Left cardiac atrium (tissue), 4 donors: ENCODE data around the gene CXorf38. TPM values are rescaled to one million over a fixed set of nuclear protein-coding genes. Genes with fewer than 3 reads are reported as not detected.

Experiments used
- ATAC-seq, 2 donors: fragments of 200-7000 bp; cut with Tn5 transposase; one replicate each; pipeline ENCODE4 v1.9.1; 2020; ENCODE audit warnings: mild to moderate bottlenecking in 2 of 2, moderate library complexity in 2 of 2
- DNase-seq: peaks from one replicate; pipeline ENCODE4 v3.0.0-alpha.2; 2020
- intact Hi-C, 2 donors: fragments of 100-400 bp; cut with DNase I; formaldehyde crosslinking; loops; one replicate each; pipeline versions ENCODE4 v1.14.1 to v1.15.1; 2022 to 2023
- total RNA-seq, 2 donors: library from RNA; stranded (reverse); fragmentation: NEBNext Ultra II Directional; extraction: Animal tissue kit (Norgen Biotek cat#: 25700); gene quantifications; one replicate each; pipeline ENCODE4 v1.2.1, GENCODE V29; 2021
- donor health status: DM: no; HTN: yes; CAD: no.
- donor health status: DM: no; HTN: yes; CAD: no; lungs with severe emphysema.
- donor health status: DM: yes; HTN: yes; CAD: no.
- donor health status: Dilated cardiomyopathy.

The CXorf38 gene
- total RNA-seq, 2 donors from 2014 or later = 6.7 to 8.2 TPM

DNA sequence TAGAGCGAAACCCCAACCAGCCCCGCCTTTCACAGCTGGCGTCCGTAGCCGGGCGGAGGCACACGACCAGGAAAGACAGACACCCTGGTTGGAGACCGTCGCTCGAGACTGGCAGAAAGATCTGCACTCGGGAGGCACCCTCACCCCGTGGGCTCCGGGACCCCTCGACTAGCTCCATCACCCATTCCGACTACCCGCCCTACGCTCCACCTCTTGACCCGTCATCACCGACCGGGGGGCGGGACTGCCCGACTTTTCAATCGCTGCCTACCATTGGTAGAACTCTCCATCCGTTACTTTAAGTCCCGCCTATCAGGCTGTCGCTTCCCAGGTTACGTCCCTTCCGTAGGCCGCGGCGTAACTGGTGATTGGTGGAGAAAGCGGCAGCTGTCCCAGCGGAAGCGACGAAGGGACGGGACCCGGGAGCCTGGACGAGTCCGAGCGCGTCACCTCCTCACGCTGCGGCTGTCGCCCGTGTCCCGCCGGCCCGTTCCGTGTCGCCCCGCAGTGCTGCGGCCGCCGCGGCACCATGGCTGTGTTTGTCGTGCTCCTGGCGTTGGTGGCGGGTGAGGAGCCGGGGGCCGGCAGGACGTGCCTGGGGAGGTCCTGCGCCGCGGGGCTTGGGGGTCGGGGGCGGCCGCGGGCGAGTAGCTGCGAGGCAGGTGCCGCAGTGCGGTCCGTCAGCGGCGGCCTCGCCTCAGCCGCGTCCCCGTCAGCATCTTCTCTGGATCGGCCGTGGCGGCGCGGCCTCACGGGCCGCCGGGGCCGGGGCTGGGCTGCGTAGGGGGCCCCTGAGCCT, 66.6 kb downstream of the CXorf38 start, which contains the start of gene ATP6AP2:
Gene ATP6AP2, plus strand, starts transcription at position 434 of the 799 bp plus-strand sequence. Its CDS starts 96 bp downstream, at position 530.
- DNase-seq = peak; percentile 93
- ATAC-seq = peak; percentile 98 to 99
- intact Hi-C loops = no loop called here

- ATAC-seq (peak; percentile 51 to 67), DNase-seq (no peak)
- intact Hi-C loops = no loop called here
These were observed 67.3 kb downstream of the CXorf38 start for GRCh38 chrX:40579900-40580536.

GRCh38 chrX:40579141-40579540, 68.2 kb downstream of the CXorf38 start:
- no peak for ATAC-seq
- DNase-seq = no peak
- intact Hi-C loops = no loop called here

DNA sequence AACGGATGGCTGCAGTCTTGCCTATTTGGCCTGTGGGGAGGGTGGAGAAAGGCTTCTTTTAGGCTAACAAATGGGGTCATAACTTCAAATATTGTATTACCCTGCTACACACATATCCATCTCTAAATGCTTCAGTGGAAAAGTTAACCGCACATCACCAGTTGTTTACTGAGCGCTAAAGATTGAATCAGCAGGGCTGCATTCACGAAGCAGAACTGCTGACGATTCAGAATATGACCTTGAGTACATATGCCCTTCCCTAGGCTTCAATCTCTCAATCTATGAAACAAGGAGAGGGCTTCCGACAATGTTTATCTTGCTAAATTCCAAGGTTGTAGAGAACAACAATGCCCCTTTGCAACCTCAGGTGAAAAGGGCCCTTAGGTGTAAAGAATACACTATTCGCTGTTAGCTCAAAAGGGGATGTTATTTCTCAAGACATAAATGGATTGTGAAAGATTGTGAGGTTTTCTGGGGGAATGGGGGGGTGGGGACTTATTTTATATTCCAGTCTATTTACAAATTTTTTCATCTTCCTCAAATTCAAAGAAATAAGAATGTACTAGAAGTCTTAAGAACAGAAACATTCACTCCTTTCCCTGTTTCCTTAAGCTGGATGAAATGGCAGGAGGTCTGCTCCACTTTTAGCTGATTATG, 69.2 kb downstream of the CXorf38 start:
- intact Hi-C loops = no loop called here
- ATAC-seq (no peak), DNase-seq (no peak)

Other genes starting within 250 kb of the CXorf38 start
- 10 to 100 TPM; 58.8 to 59.9 TPM for gene ATP6AP2, start 66.6 kb downstream of the CXorf38 start, total RNA-seq
- not detected for gene MPC1L, start 24.1 kb downstream of the CXorf38 start, total RNA-seq
- gene MED14, start 88.0 kb upstream of the CXorf38 start, total RNA-seq = 10 to 100 TPM; 23.7 to 28.3 TPM